B cell (primary cell): ENCODE results near the gene SLC6A7. TPM values are rescaled to one million over a fixed set of nuclear protein-coding genes. Genes with fewer than 3 reads are reported as not detected.

ENCODE experiments used
- ATAC-seq: fragments of 200-7000 bp; cut with Tn5 transposase; one replicate; pipeline ENCODE4 v1.10.0; 2021; ENCODE audit warnings: low read depth, mild to moderate bottlenecking, moderate number of reproducible peaks, moderate library complexity
- CTCF ChIA-PET: fragments of 350-600 bp; sonication (Branson Sonifier 250); formaldehyde crosslinking; loops from one replicate; lab custom pipeline; 2021; ENCODE audit warnings: antibody characterized with exemption, inconsistent platforms; lab: Charles Lee
- POLR2A ChIA-PET: fragments of 350-600 bp; sonication (Branson Sonifier 250); formaldehyde crosslinking; loops from one replicate; lab custom pipeline; 2021; ENCODE audit warnings: antibody characterized with exemption; lab: Charles Lee
- DNase-seq: peaks from one replicate; pipeline ENCODE4 v3.0.0; 2013
- H2AFZ ChIP-seq: 2 replicates; pipeline ENCODE4 v1.6.1; 2012; ENCODE audit warnings: mild to moderate bottlenecking, low read depth, low read length; ENCODE audit not compliant: insufficient read depth, poor library complexity, severe bottlenecking
- H3K27ac ChIP-seq, 2 donors: 1 replicate in 1 of 2; 2 replicates in 1 of 2; pipeline ENCODE4 v1.5.1; 2012 to 2013; ENCODE audit warnings: low read length in 2 of 2, mild to moderate bottlenecking in 2 of 2, moderate library complexity in 1 of 2
- H3K27me3 ChIP-seq, 4 experiments: fragments of 200-600 bp in 1 of 4; sonication (generic) in 1 of 4; replicated peaks in 1 of 4; 1 replicate in 2 of 4; 2 replicates in 2 of 4; pipeline versions ENCODE4 v1.6.1 to v1.7.0; 2013 to 2016; ENCODE audit warnings: low read length in 3 of 4, mild to moderate bottlenecking in 2 of 4, mixed read lengths in 1 of 4, moderate library complexity in 1 of 4; ENCODE audit not compliant: insufficient read depth in 4 of 4, control insufficient read depth in 3 of 4; ENCODE audit errors: control extremely low read depth in 1 of 4
- H3K36me3 ChIP-seq, 2 experiments: replicated peaks in 1 of 2; 1 replicate in 1 of 2; 2 replicates in 1 of 2; pipeline versions ENCODE4 v1.6.1 to v1.7.1; 2013; ENCODE audit warnings: low read length in 1 of 2; ENCODE audit not compliant: insufficient read depth in 2 of 2, control insufficient read depth in 1 of 2; ENCODE audit errors: control extremely low read depth in 1 of 2, extremely low read depth in 1 of 2
- H3K4me1 ChIP-seq, 2 donors: fragments of 200-600 bp in 1 of 2; sonication (generic) in 1 of 2; 1 replicate in 1 of 2; 2 replicates in 1 of 2; pipeline versions ENCODE4 v1.5.1 to v1.6.1; 2013 to 2017; ENCODE audit warnings: low read length in 2 of 2; ENCODE audit not compliant: control insufficient read depth in 2 of 2, insufficient read depth in 2 of 2
- H3K4me2 ChIP-seq: replicated peaks from 2 replicates; pipeline ENCODE3; 2012; ENCODE audit warnings: mild to moderate bottlenecking, low read depth, low read length; ENCODE audit not compliant: poor library complexity, severe bottlenecking
- H3K4me3 ChIP-seq, 5 experiments: fragments of 200-600 bp in 1 of 5; sonication (generic) in 1 of 5; 1 replicate in 3 of 5; 2 replicates in 2 of 5; pipeline versions ENCODE4 v1.5.1 to v1.7.0; 2011 to 2016; ENCODE audit warnings: low read length in 4 of 5, mild to moderate bottlenecking in 4 of 5, low read depth in 2 of 5, control low read depth in 1 of 5, moderate library complexity in 1 of 5; ENCODE audit not compliant: insufficient read depth in 1 of 5; ENCODE audit errors: control extremely low read depth in 1 of 5, extremely low read depth in 1 of 5
- H3K79me2 ChIP-seq: fragments of 200-600 bp; sonication (generic); one replicate; pipeline ENCODE4 v1.6.0; 2016; ENCODE audit warnings: low read length; ENCODE audit not compliant: control insufficient read depth, insufficient read depth
- H3K9ac ChIP-seq: fragments of 200-600 bp; sonication (generic); 2 replicates; pipeline ENCODE4 v1.6.1; 2017; ENCODE audit warnings: mild to moderate bottlenecking, low read length, moderate library complexity
- H3K9me3 ChIP-seq, 3 donors: one replicate each; pipeline versions ENCODE4 v1.6.1 to v1.7.1; 2013; ENCODE audit warnings: low read length in 2 of 3; ENCODE audit not compliant: control insufficient read depth in 2 of 3, insufficient read depth in 1 of 3; ENCODE audit errors: control extremely low read depth in 1 of 3
- H4K20me1 ChIP-seq: 2 replicates; pipeline ENCODE4 v1.6.0; 2012; ENCODE audit warnings: mild to moderate bottlenecking, low read length; ENCODE audit not compliant: insufficient read depth, control insufficient read depth, poor library complexity, severe bottlenecking
- H3K27ac Mint-ChIP-seq: one replicate; pipeline ENCODE4 v1.8.0; 2021; ENCODE audit warnings: mixed read lengths
- H3K27me3 Mint-ChIP-seq: one replicate; pipeline ENCODE4 v1.8.0; 2021; ENCODE audit warnings: mixed read lengths
- H3K4me1 Mint-ChIP-seq: one replicate; pipeline ENCODE4 v1.8.0; 2021; ENCODE audit warnings: mixed read lengths
- H3K4me3 Mint-ChIP-seq: one replicate; pipeline ENCODE4 v1.8.0; 2021; ENCODE audit warnings: mixed read lengths
- H3K9me3 Mint-ChIP-seq: one replicate; pipeline ENCODE4 v1.8.0; 2022; ENCODE audit warnings: mixed read lengths; ENCODE audit not compliant: insufficient read depth
- EZH2 ChIP-seq: IDR thresholded peaks from 2 replicates; pipeline ENCODE4 v1.6.1; 2012; ENCODE audit warnings: borderline replicate concordance, low read depth, mild to moderate bottlenecking, moderate library complexity, low read length; ENCODE audit not compliant: insufficient read depth, poor library complexity, severe bottlenecking
- WGBS: methylation state at CpG from one replicate; pipeline ENCODE4 v1.1.5; 2013; ENCODE audit warnings: missing lambda C conversion rate; ENCODE audit not compliant: insufficient coverage; 5-methylcytosine and 5-hydroxymethylcytosine counted together
- intact Hi-C: fragments of 100-400 bp; cut with micrococcal nuclease; formaldehyde crosslinking; loops from one replicate; pipeline ENCODE4 v1.10.0; 2022
- polyA plus RNA-seq: library from polyadenylated mRNA; depleted of rRNA; stranded (reverse); fragments of >200 nt; gene quantifications from 2 replicates; pipeline ENCODE4 v1.2.3, GENCODE V29; 2012
- total RNA-seq, 2 donors: library from RNA; stranded (reverse); fragments of 120-200 nt in 1 of 2; gene quantifications; 1 replicate in 1 of 2; 2 replicates in 1 of 2; pipeline versions ENCODE4 v1.2.3 to v1.2.4, GENCODE V29; 2013 to 2022
- TF ChIP-seq, protein P1 (sequence below): fragments of 200-600 bp; IDR thresholded peaks from one replicate; pipeline ENCODE4 v1.8.0; 2022; ENCODE audit warnings: antibody characterized with exemption, mild to moderate bottlenecking

Gene SLC6A7
- total and polyA plus RNA-seq, 2 donors (not counting 1 experiment from before 2014, with no cell fraction given) = not detected

GRCh38 chr5:150167908-150168307 lies 22.0 kb upstream of the SLC6A7 start:
- no peak overlapping the region for H3K4me3 ChIP-seq
- H3K4me1 ChIP-seq = peaks cover 0 to 5% of the 10 kb centered on the region in 2 donors
- CTCF ChIA-PET = no interaction called here
- Mint-ChIP-seq H3K9me3 (no peaks in the 10 kb centered on the region), H3K4me3 (no peak overlapping the region), H3K27me3 (peaks cover 54% of the 10 kb centered on the region), H3K4me1 (peaks cover 2% of the 10 kb centered on the region), H3K27ac (no peak overlapping the region)
- ATAC-seq (no peak), DNase-seq (no peak)
- POLR2A ChIA-PET = no interaction called here
- no peak overlapping the region for H3K4me2 ChIP-seq
- 97% methylated on average over 14 of the region's 14 CpGs for WGBS
- intact Hi-C loops = no loop called here
- no peak overlapping the region for H2AFZ ChIP-seq
- H3K27me3 ChIP-seq = peaks cover 0 to 19% (median 12%) of the 10 kb centered on the region in 4 experiments
- no peak overlapping the region for H3K9ac ChIP-seq
- no peaks in the 10 kb centered on the region for H3K36me3 ChIP-seq
- H3K27ac ChIP-seq = no peak overlapping the region
- no peaks in the 10 kb centered on the region for H4K20me1 ChIP-seq
- H3K9me3 ChIP-seq = no peaks in the 10 kb centered on the region
- no peak for TF ChIP-seq EZH2
- TF ChIP-seq, protein P1, sequence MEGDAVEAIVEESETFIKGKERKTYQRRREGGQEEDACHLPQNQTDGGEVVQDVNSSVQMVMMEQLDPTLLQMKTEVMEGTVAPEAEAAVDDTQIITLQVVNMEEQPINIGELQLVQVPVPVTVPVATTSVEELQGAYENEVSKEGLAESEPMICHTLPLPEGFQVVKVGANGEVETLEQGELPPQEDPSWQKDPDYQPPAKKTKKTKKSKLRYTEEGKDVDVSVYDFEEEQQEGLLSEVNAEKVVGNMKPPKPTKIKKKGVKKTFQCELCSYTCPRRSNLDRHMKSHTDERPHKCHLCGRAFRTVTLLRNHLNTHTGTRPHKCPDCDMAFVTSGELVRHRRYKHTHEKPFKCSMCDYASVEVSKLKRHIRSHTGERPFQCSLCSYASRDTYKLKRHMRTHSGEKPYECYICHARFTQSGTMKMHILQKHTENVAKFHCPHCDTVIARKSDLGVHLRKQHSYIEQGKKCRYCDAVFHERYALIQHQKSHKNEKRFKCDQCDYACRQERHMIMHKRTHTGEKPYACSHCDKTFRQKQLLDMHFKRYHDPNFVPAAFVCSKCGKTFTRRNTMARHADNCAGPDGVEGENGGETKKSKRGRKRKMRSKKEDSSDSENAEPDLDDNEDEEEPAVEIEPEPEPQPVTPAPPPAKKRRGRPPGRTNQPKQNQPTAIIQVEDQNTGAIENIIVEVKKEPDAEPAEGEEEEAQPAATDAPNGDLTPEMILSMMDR = no peak
- H3K79me2 ChIP-seq = no peaks in the 10 kb centered on the region

DNA sequence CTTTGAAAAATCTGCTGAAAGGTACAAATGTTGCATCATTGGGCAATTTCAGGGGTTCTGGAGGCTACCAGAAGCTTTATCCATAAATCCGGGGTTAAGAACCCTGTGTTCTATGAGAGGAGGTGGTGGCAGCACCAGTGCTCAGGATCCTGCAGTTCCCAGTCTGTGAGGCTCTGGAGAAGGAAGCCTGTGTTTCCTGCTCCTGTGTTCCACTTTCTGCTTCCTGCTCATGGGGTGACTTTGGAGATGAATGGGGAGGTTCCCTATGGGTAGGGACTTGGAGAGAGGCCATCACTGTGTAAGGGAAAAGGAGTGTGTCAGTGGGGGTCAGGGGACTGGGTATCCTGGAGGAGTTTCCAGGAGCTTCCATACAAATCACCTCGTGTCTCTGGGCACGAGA lies 21.0 kb upstream of the SLC6A7 start:
- Histone ChIP-seq H3K9me3 (no peaks in the 10 kb centered on the region), H3K4me3 (no peak overlapping the region), H3K27ac (no peak overlapping the region), H3K36me3 (no peaks in the 10 kb centered on the region), H3K4me2 (no peak overlapping the region), H3K9ac (no peak overlapping the region), H2AFZ (no peak overlapping the region), H3K79me2 (no peaks in the 10 kb centered on the region), H3K4me1 (peaks cover 0 to 5% of the 10 kb centered on the region in 2 donors), H4K20me1 (no peaks in the 10 kb centered on the region), H3K27me3 (peaks cover 0 to 19% (median 12%) of the 10 kb centered on the region in 4 experiments)
- intact Hi-C loops = no loop called here
- ChIA-PET CTCF (no interaction called here), POLR2A (no interaction called here)
- H3K4me3 Mint-ChIP-seq = no peak overlapping the region
- no peaks in the 10 kb centered on the region for H3K9me3 Mint-ChIP-seq
- TF ChIP-seq, protein P1 = no peak
- TF ChIP-seq EZH2 = no peak
- H3K27me3 Mint-ChIP-seq = peaks cover 63% of the 10 kb centered on the region
- H3K27ac Mint-ChIP-seq = no peak overlapping the region
- no peak for ATAC-seq
- peaks cover 2% of the 10 kb centered on the region for H3K4me1 Mint-ChIP-seq
- 77% methylated on average over 1 of the region's 3 CpGs for WGBS
- no peak for DNase-seq
